ENCODE results near the gene DGKZ. TPM values are rescaled to one million over a fixed set of nuclear protein-coding genes. Genes with fewer than 3 reads are reported as not detected.

Gene DGKZ
- total RNA-seq, 1 donor from 2014 or later: 71.7 TPM

GRCh38 chr11:46319074-46319453, 28.2 kb upstream of the DGKZ start:
- intact Hi-C loops (cut with micrococcal nuclease): no loop called here
- no peak for DNase-seq
- ATAC-seq: no peak

GRCh38 chr11:46321757-46322156, 25.5 kb upstream of the DGKZ start:
- no peak for DNase-seq
- intact Hi-C loops (cut with micrococcal nuclease): no loop called here
- no peak for ATAC-seq

DNA sequence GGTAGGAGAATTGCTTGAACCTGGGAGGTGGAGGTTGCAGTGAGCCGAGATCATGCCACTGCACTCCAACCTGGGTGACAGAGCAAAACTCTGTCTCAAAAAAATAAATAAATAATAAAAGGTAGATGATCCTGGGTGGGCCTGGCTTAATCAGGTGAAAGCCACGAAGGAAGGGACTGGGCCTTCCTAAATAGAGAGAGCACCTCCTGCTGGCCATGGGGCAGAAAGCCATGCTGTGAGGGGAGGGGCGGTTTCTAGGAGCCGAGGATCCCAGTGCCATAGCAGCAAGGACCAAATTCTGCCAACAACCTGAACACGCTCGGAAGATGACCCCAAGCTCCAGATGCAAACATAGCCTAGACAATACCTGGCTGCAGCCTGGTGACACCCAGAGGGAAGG, 24.5 kb upstream of the DGKZ start:
- intact Hi-C loops (cut with micrococcal nuclease): no loop called here
- ATAC-seq (no peak), DNase-seq (no peak)

- ATAC-seq: no peak
- intact Hi-C loops (cut with micrococcal nuclease): no loop called here
- DNase-seq: no peak
Measured at GRCh38 chr11:46326813-46327416, 20.3 kb upstream of the DGKZ start.

DNA sequence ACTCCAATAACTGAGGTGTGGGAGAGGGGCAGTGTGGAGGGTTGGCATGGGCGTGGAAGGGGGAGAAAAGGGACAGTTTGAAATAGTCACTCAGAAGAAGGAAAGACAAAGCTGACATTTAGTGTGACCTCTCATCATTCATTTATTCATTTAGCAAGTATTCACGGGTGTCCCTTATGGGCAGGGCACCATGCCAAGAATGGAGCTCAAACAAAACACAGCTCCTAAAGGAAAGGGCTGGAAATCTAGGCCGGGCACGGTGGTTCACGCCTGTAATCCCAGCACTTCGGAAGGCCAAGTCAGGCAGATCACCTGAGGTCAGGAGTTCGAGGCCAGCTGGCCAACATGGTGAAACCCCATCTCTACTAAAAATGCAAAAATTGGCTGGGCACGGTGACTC, 19.4 kb upstream of the DGKZ start:
- no peak for ATAC-seq
- no peak for DNase-seq
- intact Hi-C loops (cut with micrococcal nuclease): no loop called here

GRCh38 chr11:46330154-46330553, 17.1 kb upstream of the DGKZ start:
- intact Hi-C loops (cut with micrococcal nuclease): no loop called here
- ATAC-seq (no peak), DNase-seq (no peak)

DNA sequence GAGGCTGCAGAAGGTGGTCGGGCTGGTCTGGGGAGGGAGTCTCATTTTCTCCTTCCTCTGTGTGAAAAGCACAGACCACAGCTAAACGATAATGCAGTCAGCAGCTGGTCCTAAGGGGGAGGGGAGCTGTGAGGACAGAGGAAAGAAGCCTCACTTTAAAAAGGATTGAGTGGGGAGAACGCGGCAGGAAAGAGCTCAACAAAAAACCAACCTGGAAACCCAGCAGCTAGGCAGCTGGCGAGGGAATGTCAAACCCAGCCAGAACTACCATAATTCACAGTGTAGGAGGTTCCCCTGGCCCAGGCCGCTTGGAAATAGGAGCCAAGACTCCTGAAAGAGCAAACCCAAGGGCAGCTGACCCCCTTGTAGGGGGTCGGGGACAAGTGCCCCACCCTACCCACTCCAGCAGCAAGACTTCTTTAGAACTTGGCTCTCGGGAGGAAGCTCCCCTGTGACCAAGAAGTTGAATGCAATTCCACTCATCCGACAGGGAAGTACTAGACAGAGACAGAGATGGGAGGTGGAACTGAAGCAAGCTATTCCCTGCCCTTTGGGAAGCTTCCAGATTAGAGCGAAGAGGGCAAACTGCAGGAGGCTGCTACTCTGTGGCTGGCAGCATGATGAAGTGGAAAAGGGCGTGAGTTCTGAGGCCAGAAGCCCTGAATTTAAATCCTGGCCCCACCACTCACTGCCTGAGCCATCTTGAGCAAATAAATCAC, 16.5 kb upstream of the DGKZ start:
- no peak for DNase-seq
- peak; percentile 10 for ATAC-seq
- intact Hi-C loops (cut with micrococcal nuclease): no loop called here

GRCh38 chr11:46331282-46331984, 15.8 kb upstream of the DGKZ start:
- DNase-seq (no peak), ATAC-seq (no peak)
- intact Hi-C loops (cut with micrococcal nuclease): no loop called here

DNA sequence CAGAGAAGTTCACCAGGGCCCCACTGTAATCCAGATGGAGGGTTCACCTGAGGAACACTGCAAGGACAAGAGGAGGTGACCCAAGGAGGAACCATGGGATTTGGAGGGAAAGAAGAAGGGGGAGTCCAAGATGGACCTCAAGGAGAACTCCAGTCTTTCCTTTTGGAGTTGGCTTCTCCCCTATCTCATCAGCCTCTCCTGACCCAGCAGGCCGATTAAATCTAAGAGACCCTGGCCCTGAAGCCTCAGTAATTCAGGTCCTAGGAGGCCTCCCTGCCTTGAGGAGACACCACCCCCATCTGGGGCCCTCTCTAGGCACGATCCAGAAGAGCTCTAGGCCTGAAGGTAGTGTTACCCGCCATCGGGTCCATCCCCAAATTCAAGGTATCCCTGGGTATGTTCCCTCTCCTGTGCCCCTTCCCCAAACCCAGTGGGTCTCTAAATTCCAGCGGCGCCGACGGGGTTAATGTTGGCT, 15.1 kb upstream of the DGKZ start:
- intact Hi-C loops (cut with micrococcal nuclease): no loop called here
- ATAC-seq: no peak
- no peak for DNase-seq

- intact Hi-C loops (cut with micrococcal nuclease): no loop called here
- DNase-seq (peak; percentile 43), ATAC-seq (peak; percentile 41)
Measured at GRCh38 chr11:46332568-46333393, 14.5 kb upstream of the DGKZ start.

DNA sequence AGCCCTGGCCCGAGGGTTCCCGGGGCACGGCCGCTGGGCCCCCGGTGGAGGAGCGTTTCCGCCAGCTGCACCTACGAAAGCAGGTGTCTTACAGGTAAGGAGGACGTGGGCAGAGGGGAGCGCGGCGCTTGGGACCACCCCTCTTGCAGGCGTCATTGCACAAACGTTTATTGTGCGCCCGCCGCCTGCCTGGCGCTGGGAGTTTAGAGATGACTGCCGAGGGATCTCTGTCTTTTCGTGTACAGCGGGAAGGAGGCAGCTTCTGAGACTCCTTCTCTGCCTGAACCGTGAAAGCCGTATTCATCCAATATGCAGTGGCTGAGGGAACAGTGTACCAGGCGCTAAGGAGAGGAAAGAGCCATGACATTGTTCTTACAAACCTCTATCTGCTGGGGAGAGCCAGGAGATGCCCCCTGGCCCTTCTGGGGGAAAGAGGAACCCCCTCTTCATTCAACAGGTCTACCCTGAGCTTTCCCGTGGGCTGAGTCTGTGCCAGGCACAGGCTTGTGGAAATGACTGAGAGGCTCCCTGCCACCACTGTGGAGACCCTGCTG, 13.8 kb upstream of the DGKZ start:
- DNase-seq (no peak), ATAC-seq (no peak)
- intact Hi-C loops (cut with micrococcal nuclease): no loop called here

DNA sequence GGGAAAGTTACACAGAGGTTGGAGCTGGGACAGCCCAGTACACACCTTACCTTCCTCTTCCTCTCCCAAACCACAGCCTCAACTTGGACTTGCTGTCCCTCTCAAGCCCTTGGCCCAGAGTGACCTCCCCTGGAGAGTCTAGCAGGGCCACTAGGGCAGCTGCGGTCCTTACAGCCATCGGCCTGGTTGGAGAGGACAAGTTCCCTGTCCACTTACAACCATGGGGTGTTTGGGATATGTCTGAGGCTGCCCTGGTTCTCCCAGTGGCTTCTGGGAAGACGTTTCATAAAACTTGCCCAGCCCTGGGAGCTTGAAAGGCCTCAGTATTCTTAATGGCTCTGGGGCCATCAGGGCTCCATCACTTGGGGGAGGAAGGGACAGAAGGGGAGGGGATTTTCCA, 13.1 kb upstream of the DGKZ start:
- ATAC-seq (no peak), DNase-seq (no peak)
- intact Hi-C loops (cut with micrococcal nuclease): no loop called here

GRCh38 chr11:46335271-46335670, 12.0 kb upstream of the DGKZ start:
- DNase-seq: no peak
- ATAC-seq: no peak
- intact Hi-C loops (cut with micrococcal nuclease): no loop called here

- no peak for DNase-seq
- intact Hi-C loops (cut with micrococcal nuclease): no loop called here
- no peak for ATAC-seq
Measured at GRCh38 chr11:46335890-46336562, 11.2 kb upstream of the DGKZ start.

DNA sequence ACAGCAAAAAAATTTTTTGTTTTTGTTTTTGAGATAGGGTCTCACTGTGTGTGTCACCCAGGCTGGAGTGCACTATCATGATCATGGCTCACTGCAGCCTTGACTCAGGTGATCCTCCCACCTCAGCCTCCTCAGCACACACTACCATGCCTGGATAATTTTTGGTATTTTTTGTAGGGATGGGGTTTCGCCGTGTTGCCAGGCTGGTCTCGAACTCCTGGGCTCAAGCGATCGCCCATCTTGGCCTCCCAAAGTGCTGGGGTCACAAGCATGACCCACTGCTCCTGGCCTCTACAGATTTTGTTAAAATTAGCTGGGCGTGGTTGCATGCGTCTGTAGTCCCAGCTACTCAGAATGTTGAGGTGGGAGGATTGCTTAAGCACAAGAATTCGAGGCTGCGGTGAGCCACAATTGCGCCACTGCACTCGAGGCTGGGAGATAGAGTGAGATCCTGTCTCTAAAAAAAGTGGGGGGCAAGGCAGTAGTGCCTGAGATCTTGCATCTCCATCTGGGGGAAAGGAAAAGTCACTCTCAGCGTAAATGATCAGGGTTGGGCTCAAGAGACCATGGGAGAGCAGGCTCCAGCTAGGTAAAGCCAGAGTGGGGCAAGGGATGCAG, 10.6 kb upstream of the DGKZ start:
- no peak for DNase-seq
- intact Hi-C loops (cut with micrococcal nuclease): no loop called here
- no peak for ATAC-seq

DNA sequence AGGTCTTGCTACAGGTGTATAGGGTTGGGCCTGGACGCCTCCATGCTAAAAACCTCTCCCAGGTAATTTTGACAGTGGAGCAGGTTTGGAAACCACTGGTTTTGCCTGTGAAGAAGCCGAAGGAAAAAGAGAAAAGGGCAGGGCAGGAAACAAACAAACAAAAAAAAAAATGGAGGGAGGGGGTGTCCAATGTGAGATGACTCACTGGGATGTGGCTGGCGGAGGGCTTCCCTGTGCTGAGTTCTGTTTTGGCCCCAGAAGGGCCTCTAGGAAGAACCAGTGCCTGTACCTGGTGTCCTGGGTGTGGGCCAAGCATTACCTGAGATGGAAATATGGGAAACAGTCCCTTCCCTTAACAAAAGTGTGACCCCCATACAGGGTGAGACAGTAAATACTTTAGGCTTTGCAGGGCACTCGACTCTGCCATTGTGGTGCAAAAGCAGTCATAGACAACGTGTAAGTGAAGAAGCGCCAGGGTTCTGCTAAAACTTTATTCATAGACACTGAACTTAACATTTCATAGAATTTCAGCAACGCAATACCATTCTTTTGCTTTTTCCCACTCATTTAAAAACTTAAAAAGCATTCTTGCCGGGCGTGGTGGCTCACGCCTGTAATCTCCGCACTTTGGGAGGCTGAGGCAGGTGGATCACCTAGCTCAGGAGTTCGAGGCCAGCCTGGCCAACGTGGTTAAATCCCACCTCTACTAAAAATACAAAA, 9.5 kb upstream of the DGKZ start:
- DNase-seq (no peak), ATAC-seq (no peak)
- intact Hi-C loops (cut with micrococcal nuclease): no loop called here

DNA sequence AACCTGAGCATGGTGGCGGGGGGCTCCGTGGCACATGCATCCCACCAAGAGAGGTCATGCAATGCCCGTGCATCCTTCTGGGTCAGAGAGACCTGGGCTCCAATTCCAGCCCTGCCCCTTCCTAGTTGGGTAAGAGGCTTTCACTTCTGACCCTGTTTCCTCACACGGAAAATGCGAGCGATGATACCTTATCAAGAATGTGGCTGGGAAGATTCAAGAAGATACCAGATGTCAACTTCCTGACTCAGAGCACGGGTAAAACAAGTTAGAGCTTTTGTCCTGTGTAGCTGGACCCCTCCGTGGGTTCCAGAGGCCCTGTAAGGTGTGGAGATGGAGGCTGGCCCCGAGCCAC, 8.7 kb upstream of the DGKZ start:
- ATAC-seq (no peak), DNase-seq (no peak)
- intact Hi-C loops (cut with micrococcal nuclease): no loop called here
